Nephron progenitor cell (in vitro differentiated cells): ENCODE data around the gene CC2D1B.

Experiments used
- DNase-seq: peaks from one replicate; pipeline ENCODE4 v3.0.0; 2021
- H3K27ac Mint-ChIP-seq: 2 replicates; pipeline ENCODE4 v1.8.0; 2021; ENCODE audit warnings: mild to moderate bottlenecking, moderate library complexity, mixed read lengths
- H3K27me3 Mint-ChIP-seq: 2 replicates; pipeline ENCODE4 v1.8.0; 2021; ENCODE audit warnings: mild to moderate bottlenecking, low read depth, mixed read lengths; ENCODE audit not compliant: poor library complexity
- H3K36me3 Mint-ChIP-seq: 2 replicates; pipeline ENCODE4 v1.8.0; 2021; ENCODE audit warnings: low read depth, mixed read lengths
- H3K4me1 Mint-ChIP-seq: 2 replicates; pipeline ENCODE4 v1.8.0; 2021; ENCODE audit warnings: mixed read lengths
- H3K4me3 Mint-ChIP-seq: 2 replicates; pipeline ENCODE4 v1.8.0; 2021; ENCODE audit warnings: mild to moderate bottlenecking, moderate library complexity, mixed read lengths
- H3K9me3 Mint-ChIP-seq: 2 replicates; pipeline ENCODE4 v1.8.0; 2021; ENCODE audit warnings: mild to moderate bottlenecking, moderate library complexity, mixed read lengths
- CTCF ChIP-seq: fragments of 200-600 bp; sonication (generic); IDR thresholded peaks from 2 replicates; pipeline ENCODE4 v1.5.0; 2021; ENCODE audit warnings: antibody characterized with exemption

CC2D1B gene

DNA sequence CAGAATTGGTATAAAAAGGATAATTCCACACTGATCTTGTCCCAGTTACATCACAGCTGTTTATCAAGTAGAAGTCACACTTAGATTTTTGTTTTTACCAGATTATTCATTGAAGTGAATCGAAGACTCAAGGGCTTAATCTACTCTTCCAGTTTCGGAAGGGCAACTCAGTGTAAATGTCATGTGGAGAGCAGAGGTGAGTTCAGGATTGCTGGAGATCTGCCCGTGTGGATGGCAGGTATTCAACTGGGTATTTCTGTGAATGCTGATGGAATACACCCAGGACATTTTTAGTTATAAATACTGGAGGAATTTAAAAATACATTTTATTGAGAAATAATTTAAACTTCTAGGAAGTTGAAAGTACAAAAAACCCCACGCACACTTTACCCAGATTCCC is 19.4 kb downstream of the CC2D1B start:
- H3K4me3 Mint-ChIP-seq, result no peak overlapping the region
- H3K27ac Mint-ChIP-seq, result no peak overlapping the region
- no peak for DNase-seq
- TF ChIP-seq CTCF, result no peak
- H3K9me3 Mint-ChIP-seq, result no peaks in the 10 kb centered on the region
- no peaks in the 10 kb centered on the region for H3K27me3 Mint-ChIP-seq
- peaks cover 3% of the 10 kb centered on the region for H3K4me1 Mint-ChIP-seq
- H3K36me3 Mint-ChIP-seq, result peaks cover 39% of the 10 kb centered on the region

- DNase-seq, result no peak
- Mint-ChIP-seq H3K27ac (no peak overlapping the region), H3K27me3 (no peaks in the 10 kb centered on the region), H3K9me3 (no peaks in the 10 kb centered on the region), H3K4me3 (no peak overlapping the region), H3K4me1 (peaks cover under 1% of the 10 kb centered on the region), H3K36me3 (peaks cover 41% of the 10 kb centered on the region)
- TF ChIP-seq CTCF, result no peak
Observed at GRCh38 chr1:52345252-52345651, 20.8 kb downstream of the CC2D1B start.

- H3K4me3 Mint-ChIP-seq, result no peak overlapping the region
- no peaks in the 10 kb centered on the region for H3K9me3 Mint-ChIP-seq
- H3K4me1 Mint-ChIP-seq, result no peaks in the 10 kb centered on the region
- no peak for TF ChIP-seq CTCF
- H3K27ac Mint-ChIP-seq, result no peak overlapping the region
- no peak for DNase-seq
- H3K36me3 Mint-ChIP-seq, result peaks cover 48% of the 10 kb centered on the region
- H3K27me3 Mint-ChIP-seq, result no peaks in the 10 kb centered on the region
Observed at GRCh38 chr1:52343979-52344378, 22.0 kb downstream of the CC2D1B start.

DNA sequence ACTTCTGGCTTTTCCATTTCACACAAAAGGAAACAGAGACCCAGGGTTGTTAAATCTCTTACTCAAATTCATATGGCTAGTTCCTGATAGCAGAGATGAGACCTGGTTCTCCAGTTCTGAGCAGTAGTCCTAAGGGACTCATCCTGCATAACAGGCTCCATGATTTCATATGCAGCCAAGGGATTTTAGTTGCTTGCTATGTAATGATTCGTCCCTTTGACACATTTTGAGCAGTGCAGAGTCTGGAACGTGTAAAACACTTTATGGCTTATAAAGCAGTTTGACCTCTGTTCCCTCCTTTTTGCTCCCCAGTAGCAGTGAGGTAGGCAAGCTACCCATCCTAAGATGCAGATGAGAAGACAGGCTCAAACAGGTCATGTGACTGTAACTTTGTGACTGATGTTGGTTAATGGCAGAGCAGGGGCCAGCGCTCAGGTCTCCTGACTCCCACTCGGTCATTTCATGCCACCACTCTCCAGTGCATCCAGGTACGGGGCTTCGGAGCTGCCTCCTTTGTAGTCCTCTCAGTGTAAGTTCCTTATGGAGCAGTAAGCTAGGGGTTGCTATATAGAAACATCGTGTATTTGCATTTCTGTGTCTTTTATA is 24.2 kb downstream of the CC2D1B start:
- no peaks in the 10 kb centered on the region for H3K9me3 Mint-ChIP-seq
- no peak for DNase-seq
- H3K27ac Mint-ChIP-seq, result no peak overlapping the region
- H3K36me3 Mint-ChIP-seq, result peaks cover 51% of the 10 kb centered on the region
- no peak overlapping the region for H3K4me3 Mint-ChIP-seq
- no peak for TF ChIP-seq CTCF
- H3K4me1 Mint-ChIP-seq, result no peaks in the 10 kb centered on the region
- no peaks in the 10 kb centered on the region for H3K27me3 Mint-ChIP-seq

DNA sequence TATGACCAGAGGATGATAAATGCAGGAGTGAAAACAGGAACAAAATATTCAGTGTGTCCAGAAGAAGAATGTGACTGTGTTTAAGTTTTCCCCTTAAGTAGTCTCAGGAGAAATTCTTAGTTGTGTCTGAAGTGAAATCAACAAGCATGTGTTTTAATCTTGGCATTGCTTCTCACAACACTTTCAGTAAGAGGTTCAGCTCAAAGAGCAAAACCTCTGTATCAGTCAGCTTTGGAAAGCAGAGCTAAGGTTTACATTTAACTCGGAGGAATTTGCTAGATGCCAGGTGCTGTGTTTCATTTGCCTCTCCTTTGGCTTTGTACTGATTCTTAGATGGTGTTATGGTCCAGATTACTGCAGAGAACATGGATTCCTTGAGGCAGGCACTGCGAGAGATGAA is 28.6 kb downstream of the CC2D1B start:
- H3K27me3 Mint-ChIP-seq, result no peaks in the 10 kb centered on the region
- DNase-seq, result no peak
- no peak overlapping the region for H3K27ac Mint-ChIP-seq
- no peak overlapping the region for H3K4me3 Mint-ChIP-seq
- TF ChIP-seq CTCF, result no peak
- H3K4me1 Mint-ChIP-seq, result no peaks in the 10 kb centered on the region
- H3K36me3 Mint-ChIP-seq, result peaks cover 48% of the 10 kb centered on the region
- no peaks in the 10 kb centered on the region for H3K9me3 Mint-ChIP-seq

DNA sequence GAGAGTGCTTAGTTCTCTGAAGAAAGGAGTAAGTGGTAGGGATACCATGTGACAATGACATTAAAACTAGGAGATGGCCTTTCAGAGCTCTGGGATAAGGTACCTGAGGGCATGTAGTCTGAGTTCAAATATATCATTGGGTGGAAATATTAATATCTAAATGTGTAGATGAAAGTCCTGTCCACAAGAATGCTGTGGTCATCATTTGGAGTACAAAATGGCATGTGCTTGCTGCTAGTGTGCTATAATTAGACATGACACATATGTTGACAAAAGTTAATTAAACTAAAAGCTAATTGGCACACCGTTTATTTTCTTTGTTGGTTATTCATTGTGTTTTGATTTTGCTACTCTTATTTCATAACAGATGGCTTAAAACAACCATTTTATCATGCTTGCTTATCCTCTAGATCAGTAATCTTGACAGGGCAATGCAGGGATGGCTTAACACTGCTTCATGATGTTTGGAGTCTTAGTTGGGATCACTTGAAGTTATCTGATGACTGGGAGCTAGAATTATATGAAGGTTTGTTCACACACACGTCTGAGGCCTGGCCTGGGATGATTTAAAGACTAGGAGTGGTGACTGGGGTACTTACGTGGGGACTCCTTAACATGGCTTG is 31.0 kb downstream of the CC2D1B start:
- Mint-ChIP-seq H3K27ac (no peak overlapping the region), H3K36me3 (peaks cover 43% of the 10 kb centered on the region), H3K4me3 (no peak overlapping the region), H3K27me3 (no peaks in the 10 kb centered on the region), H3K9me3 (no peaks in the 10 kb centered on the region), H3K4me1 (no peaks in the 10 kb centered on the region)
- no peak for DNase-seq
- no peak for TF ChIP-seq CTCF
